Measurements from ENCODE around the gene AOPEP. TPM values are rescaled to one million over a fixed set of nuclear protein-coding genes. Genes with fewer than 3 reads are reported as not detected.

The AOPEP gene
- total RNA-seq, 6 experiments from 2014 or later: 36.6 to 110 (median 63.3) TPM

GRCh38 chr9:94788570-94789105, 62.1 kb downstream of the AOPEP start:
- H3K27me3 ChIP-seq: no peaks in the 10 kb centered on the region
- intact Hi-C loops (cut with DNase I): no loop called here
- H3K27ac ChIP-seq: no peak overlapping the region

GRCh38 chr9:94791435-94791834, 64.9 kb downstream of the AOPEP start:
- TF ChIP-seq POLR2A (IDR thresholded peaks at IDR 0.05): no peak
- TF ChIP-seq CTCF (IDR thresholded peaks at IDR 0.05): no peak
- intact Hi-C loops (cut with DNase I): no loop called here
- no peak for ATAC-seq
- Histone ChIP-seq H3K4me1 (no peaks in the 10 kb centered on the region), H3K27me3 (no peaks in the 10 kb centered on the region), H3K36me3 (no peaks in the 10 kb centered on the region), H3K27ac (no peak overlapping the region), H3K4me3 (no peak overlapping the region), H3K9me3 (no peaks in the 10 kb centered on the region)
- 98% methylated on average over 4 of the region's 4 CpGs for WGBS (ENCODE audit: insufficient coverage, low coverage, low lambda C conversion rate, missing lambda C conversion rate)
- no peak for DNase-seq

More at GRCh38 chr9:94788570-94789105, 62.1 kb downstream of the AOPEP start:
- DNase-seq: no peak
- Histone ChIP-seq H3K9me3 (no peaks in the 10 kb centered on the region), H3K4me3 (no peak overlapping the region), H3K4me1 (no peaks in the 10 kb centered on the region), H3K36me3 (no peaks in the 10 kb centered on the region)
- no peak for ATAC-seq
- TF ChIP-seq CTCF (IDR thresholded peaks at IDR 0.05) (no peak), POLR2A (IDR thresholded peaks at IDR 0.05) (no peak)

- Histone ChIP-seq H3K4me1 (no peaks in the 10 kb centered on the region), H3K27ac (no peak overlapping the region), H3K36me3 (no peaks in the 10 kb centered on the region), H3K27me3 (no peaks in the 10 kb centered on the region), H3K4me3 (no peak overlapping the region), H3K9me3 (no peaks in the 10 kb centered on the region)
- TF ChIP-seq CTCF (IDR thresholded peaks at IDR 0.05): no peak
- TF ChIP-seq POLR2A (IDR thresholded peaks at IDR 0.05): no peak
- intact Hi-C loops (cut with DNase I): no loop called here
- ATAC-seq: no peak
- WGBS (ENCODE audit: insufficient coverage, low coverage, low lambda C conversion rate, missing lambda C conversion rate): 93% methylated on average over 3 of the region's 5 CpGs
- no peak for DNase-seq
Observed at GRCh38 chr9:94792511-94792910, 66.0 kb downstream of the AOPEP start.

GRCh38 chr9:94794476-94795167, 68.1 kb downstream of the AOPEP start:
- Histone ChIP-seq H3K9me3 (no peaks in the 10 kb centered on the region), H3K36me3 (no peaks in the 10 kb centered on the region), H3K27me3 (no peaks in the 10 kb centered on the region), H3K27ac (no peak overlapping the region), H3K4me1 (no peaks in the 10 kb centered on the region), H3K4me3 (no peak overlapping the region)
- no peak for TF ChIP-seq POLR2A (IDR thresholded peaks at IDR 0.05)
- no peak for TF ChIP-seq CTCF (IDR thresholded peaks at IDR 0.05)
- ATAC-seq (no peak), DNase-seq (no peak)
- intact Hi-C loops (cut with DNase I): no loop called here
- WGBS (ENCODE audit: insufficient coverage, low coverage, low lambda C conversion rate, missing lambda C conversion rate): 67% methylated on average over 1 of the region's 1 CpG
